Measurements from ENCODE around the gene CSNK1G2.

The CSNK1G2 gene

DNA sequence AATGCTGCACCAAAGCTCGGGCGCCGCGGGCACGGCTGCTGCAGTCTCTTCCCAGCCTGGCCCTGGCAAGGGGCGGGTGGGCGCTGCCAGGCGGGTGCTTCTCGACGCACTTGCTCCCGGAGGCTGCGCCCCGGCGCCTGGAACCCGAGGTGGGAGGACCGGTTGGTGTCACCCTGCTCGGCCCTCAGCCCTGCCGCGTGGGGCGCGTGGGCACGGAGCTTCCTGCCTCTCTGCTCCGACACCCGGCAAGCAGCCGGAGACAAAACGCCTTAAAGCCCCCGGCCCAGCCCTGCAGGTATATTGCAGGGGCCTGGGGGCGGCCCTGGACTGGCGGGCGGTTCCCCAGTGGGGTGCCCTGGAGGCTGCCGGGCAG, 39.8 kb downstream of the CSNK1G2 start:
- Histone ChIP-seq H2BK5ac (ENCODE audit: low read depth, low read length, poor library complexity, severe bottlenecking) (no peak overlapping the region), H4K91ac (ENCODE audit: low read length) (no peak overlapping the region), H3K18ac (ENCODE audit: low read depth in 1 of 2, low read length in 2 of 2) (no peak overlapping the region), H3K36me3 (ENCODE audit: control insufficient read depth in 1 of 2, insufficient read depth in 2 of 2, low read depth in 1 of 2, low read length in 2 of 2) (peaks cover 48 to 88% of the 10 kb centered on the region in 2 experiments), H2BK15ac (ENCODE audit: low read depth, poor library complexity, severe bottlenecking) (no peak overlapping the region), H2BK120ac (ENCODE audit: low read depth, low read length) (no peak overlapping the region), H3K4me2 (ENCODE audit: low read length, poor library complexity, severe bottlenecking) (no peak overlapping the region), H3K9ac (ENCODE audit: low read length) (no peak overlapping the region), H3K79me1 (replicated peaks; ENCODE audit: low read length, poor library complexity, severe bottlenecking) (peaks cover 24% of the 10 kb centered on the region), H3K4ac (ENCODE audit: low read depth in 1 of 2, low read length in 2 of 2) (no peak overlapping the region), H4K8ac (ENCODE audit: low read length) (no peak overlapping the region), H2BK12ac (ENCODE audit: low read length in 2 of 2) (no peak overlapping the region), H3K14ac (ENCODE audit: low read length in 2 of 2) (no peak overlapping the region), H3K27me3 (ENCODE audit: control insufficient read depth in 1 of 2, insufficient read depth in 1 of 2, low read length in 2 of 2) (no peaks in the 10 kb centered on the region), H2AFZ (ENCODE audit: low read depth, low read length) (no peak overlapping the region), H3K23ac (ENCODE audit: low read length in 2 of 2) (no peak overlapping the region), H3K4me3 (ENCODE audit: insufficient read depth in 1 of 2, low read depth in 1 of 2, low read length in 2 of 2) (no peak overlapping the region), H3K27ac (ENCODE audit: low read length, poor library complexity, severe bottlenecking) (no peak overlapping the region), H3K9me3 (ENCODE audit: control insufficient read depth, low read length) (no peaks in the 10 kb centered on the region), H3K4me1 (ENCODE audit: control insufficient read depth, insufficient read depth, low read depth, low read length) (peaks cover 13% of the 10 kb centered on the region), H2AK5ac (ENCODE audit: low read length, severe bottlenecking) (no peak overlapping the region)
- DNase-seq, result no peak
- WGBS, result 98% methylated on average over 31 of the region's 31 CpGs

DNA sequence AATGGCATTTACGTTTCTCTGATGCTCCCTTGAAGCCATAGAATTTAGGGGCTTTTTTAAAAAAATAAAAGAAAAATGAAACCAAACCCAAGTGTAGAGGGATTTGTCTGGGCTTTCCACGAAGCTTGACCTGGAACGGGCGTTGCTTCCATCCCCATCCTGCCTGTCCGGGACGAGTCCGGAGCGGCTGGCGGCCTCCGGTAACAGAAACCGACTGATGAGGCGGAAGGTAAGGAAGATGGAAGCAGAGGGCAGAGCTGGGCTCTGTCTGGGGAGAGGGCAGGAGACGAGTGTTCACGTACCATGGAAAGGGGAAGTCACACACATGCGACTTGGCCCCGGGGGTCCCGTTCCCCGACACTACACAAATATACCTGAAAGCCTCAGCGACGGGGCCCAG, 40.3 kb downstream of the CSNK1G2 start:
- H2AK5ac ChIP-seq (ENCODE audit: low read length, severe bottlenecking), result no peak overlapping the region
- H3K4me1 ChIP-seq (ENCODE audit: control insufficient read depth, insufficient read depth, low read depth, low read length), result peaks cover 13% of the 10 kb centered on the region
- H3K27ac ChIP-seq (ENCODE audit: low read length, poor library complexity, severe bottlenecking), result no peak overlapping the region
- no peak for DNase-seq
- H3K79me1 ChIP-seq (replicated peaks; ENCODE audit: low read length, poor library complexity, severe bottlenecking), result peaks cover 22% of the 10 kb centered on the region
- no peak overlapping the region for H3K14ac ChIP-seq (ENCODE audit: low read length in 2 of 2)
- no peak overlapping the region for H3K4me2 ChIP-seq (ENCODE audit: low read length, poor library complexity, severe bottlenecking)
- H2BK120ac ChIP-seq (ENCODE audit: low read depth, low read length), result no peak overlapping the region
- no peak overlapping the region for H2BK15ac ChIP-seq (ENCODE audit: low read depth, poor library complexity, severe bottlenecking)
- H3K23ac ChIP-seq (ENCODE audit: low read length in 2 of 2), result no peak overlapping the region
- WGBS, result 95% methylated on average over 20 of the region's 20 CpGs
- no peak overlapping the region for H3K9ac ChIP-seq (ENCODE audit: low read length)
- H2BK12ac ChIP-seq (ENCODE audit: low read length in 2 of 2), result no peak overlapping the region
- peaks cover 51 to 88% of the 10 kb centered on the region in 2 experiments for H3K36me3 ChIP-seq (ENCODE audit: control insufficient read depth in 1 of 2, insufficient read depth in 2 of 2, low read depth in 1 of 2, low read length in 2 of 2)
- H2AFZ ChIP-seq (ENCODE audit: low read depth, low read length), result no peak overlapping the region
- H4K91ac ChIP-seq (ENCODE audit: low read length), result no peak overlapping the region
- no peak overlapping the region for H4K8ac ChIP-seq (ENCODE audit: low read length)
- H3K27me3 ChIP-seq (ENCODE audit: control insufficient read depth in 1 of 2, insufficient read depth in 1 of 2, low read length in 2 of 2), result no peaks in the 10 kb centered on the region
- no peak overlapping the region for H3K4ac ChIP-seq (ENCODE audit: low read depth in 1 of 2, low read length in 2 of 2)
- H3K4me3 ChIP-seq (ENCODE audit: insufficient read depth in 1 of 2, low read depth in 1 of 2, low read length in 2 of 2), result no peak overlapping the region
- H3K9me3 ChIP-seq (ENCODE audit: control insufficient read depth, low read length), result no peaks in the 10 kb centered on the region
- H2BK5ac ChIP-seq (ENCODE audit: low read depth, low read length, poor library complexity, severe bottlenecking), result no peak overlapping the region
- H3K18ac ChIP-seq (ENCODE audit: low read depth in 1 of 2, low read length in 2 of 2), result no peak overlapping the region

DNA sequence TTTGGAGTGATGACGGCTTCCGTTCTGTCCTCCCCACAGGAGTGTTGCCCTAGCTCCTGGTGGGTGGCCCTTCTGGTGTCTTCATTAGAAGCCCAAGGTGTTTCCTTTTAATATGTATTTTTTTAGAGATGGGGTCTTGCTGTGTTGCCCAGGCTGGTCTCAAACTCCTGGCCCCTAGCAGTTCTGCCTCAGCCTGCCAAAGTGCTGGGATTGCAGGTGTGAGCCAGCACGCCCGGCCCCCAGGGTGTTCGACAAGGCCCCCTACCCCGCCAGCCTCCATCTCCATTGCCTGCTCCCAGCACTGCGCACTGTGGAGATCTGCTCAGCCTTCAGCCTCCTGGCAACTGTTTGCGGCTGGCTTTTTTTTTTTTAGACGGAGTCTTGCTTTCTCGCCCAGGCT, 43.4 kb downstream of the CSNK1G2 start:
- Histone ChIP-seq H3K23ac (ENCODE audit: low read length in 2 of 2) (no peak overlapping the region), H2BK12ac (ENCODE audit: low read length in 2 of 2) (no peak overlapping the region), H3K9ac (ENCODE audit: low read length) (no peak overlapping the region), H3K36me3 (ENCODE audit: control insufficient read depth in 1 of 2, insufficient read depth in 2 of 2, low read depth in 1 of 2, low read length in 2 of 2) (peaks cover 73 to 90% of the 10 kb centered on the region in 2 experiments), H3K14ac (ENCODE audit: low read length in 2 of 2) (no peak overlapping the region), H4K8ac (ENCODE audit: low read length) (no peak overlapping the region), H2BK5ac (ENCODE audit: low read depth, low read length, poor library complexity, severe bottlenecking) (no peak overlapping the region), H3K79me1 (replicated peaks; ENCODE audit: low read length, poor library complexity, severe bottlenecking) (peaks cover 22% of the 10 kb centered on the region), H3K27ac (ENCODE audit: low read length, poor library complexity, severe bottlenecking) (no peak overlapping the region), H3K27me3 (ENCODE audit: control insufficient read depth in 1 of 2, insufficient read depth in 1 of 2, low read length in 2 of 2) (no peaks in the 10 kb centered on the region), H3K4ac (ENCODE audit: low read depth in 1 of 2, low read length in 2 of 2) (no peak overlapping the region), H2BK15ac (ENCODE audit: low read depth, poor library complexity, severe bottlenecking) (no peak overlapping the region), H3K18ac (ENCODE audit: low read depth in 1 of 2, low read length in 2 of 2) (no peak overlapping the region), H2AK5ac (ENCODE audit: low read length, severe bottlenecking) (no peak overlapping the region), H3K4me2 (ENCODE audit: low read length, poor library complexity, severe bottlenecking) (no peak overlapping the region), H3K9me3 (ENCODE audit: control insufficient read depth, low read length) (no peaks in the 10 kb centered on the region), H3K4me3 (ENCODE audit: insufficient read depth in 1 of 2, low read depth in 1 of 2, low read length in 2 of 2) (no peak overlapping the region), H4K91ac (ENCODE audit: low read length) (no peak overlapping the region), H2AFZ (ENCODE audit: low read depth, low read length) (no peak overlapping the region), H2BK120ac (ENCODE audit: low read depth, low read length) (no peak overlapping the region), H3K4me1 (ENCODE audit: control insufficient read depth, insufficient read depth, low read depth, low read length) (peaks cover 1% of the 10 kb centered on the region)
- DNase-seq, result no peak
- 95% methylated on average over 10 of the region's 10 CpGs for WGBS

DNA sequence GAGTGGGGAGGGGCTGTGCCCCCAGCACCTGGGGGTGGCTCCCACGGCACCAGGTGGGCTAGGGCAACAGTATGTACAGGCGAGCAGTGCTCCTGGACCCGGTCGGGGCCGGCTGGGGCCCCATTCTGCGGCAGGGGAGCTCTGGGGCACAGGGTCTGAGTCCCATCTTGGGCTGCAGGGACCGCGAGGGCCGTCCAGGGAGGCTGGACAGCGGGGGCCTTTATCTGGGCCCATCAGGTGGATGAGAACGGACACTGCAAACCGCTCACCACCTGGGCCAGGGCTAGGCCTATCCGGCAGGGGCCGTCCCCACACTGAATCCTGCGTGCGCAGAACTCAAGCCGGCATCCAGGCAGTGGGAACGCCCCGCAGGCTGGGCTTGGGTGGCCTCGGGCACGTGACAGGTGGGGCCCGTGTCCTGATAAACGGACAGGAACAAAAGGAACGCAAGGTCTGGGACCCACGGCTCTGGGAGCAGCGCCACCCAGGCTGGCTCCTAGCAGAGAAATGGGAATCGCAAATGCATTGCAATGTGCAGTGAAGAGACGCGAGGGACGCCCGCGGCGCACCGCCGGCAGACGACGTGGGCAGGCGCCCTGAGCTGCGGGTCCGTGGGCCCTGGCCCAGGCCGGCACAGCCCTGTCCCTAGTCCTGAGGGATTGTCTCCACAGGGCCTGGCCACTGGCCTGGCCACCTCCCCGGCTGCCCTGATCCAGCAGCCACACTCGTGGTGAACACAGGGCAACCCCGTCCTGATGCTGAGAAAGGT, 44.8 kb downstream of the CSNK1G2 start:
- Histone ChIP-seq H2AFZ (ENCODE audit: low read depth, low read length) (no peak overlapping the region), H3K23ac (ENCODE audit: low read length in 2 of 2) (no peak overlapping the region), H3K9me3 (ENCODE audit: control insufficient read depth, low read length) (no peaks in the 10 kb centered on the region), H2BK12ac (ENCODE audit: low read length in 2 of 2) (no peak overlapping the region), H3K27ac (ENCODE audit: low read length, poor library complexity, severe bottlenecking) (no peak overlapping the region), H3K27me3 (ENCODE audit: control insufficient read depth in 1 of 2, insufficient read depth in 1 of 2, low read length in 2 of 2) (no peaks in the 10 kb centered on the region), H2AK5ac (ENCODE audit: low read length, severe bottlenecking) (no peak overlapping the region), H2BK5ac (ENCODE audit: low read depth, low read length, poor library complexity, severe bottlenecking) (no peak overlapping the region), H3K14ac (ENCODE audit: low read length in 2 of 2) (no peak overlapping the region), H3K79me1 (replicated peaks; ENCODE audit: low read length, poor library complexity, severe bottlenecking) (peaks cover 15% of the 10 kb centered on the region), H3K4me1 (ENCODE audit: control insufficient read depth, insufficient read depth, low read depth, low read length) (no peaks in the 10 kb centered on the region), H2BK15ac (ENCODE audit: low read depth, poor library complexity, severe bottlenecking) (no peak overlapping the region), H3K9ac (ENCODE audit: low read length) (no peak overlapping the region), H2BK120ac (ENCODE audit: low read depth, low read length) (no peak overlapping the region), H3K4me2 (ENCODE audit: low read length, poor library complexity, severe bottlenecking) (no peak overlapping the region), H3K36me3 (ENCODE audit: control insufficient read depth in 1 of 2, insufficient read depth in 2 of 2, low read depth in 1 of 2, low read length in 2 of 2) (peaks cover 79 to 90% of the 10 kb centered on the region in 2 experiments), H4K91ac (ENCODE audit: low read length) (no peak overlapping the region), H3K4ac (ENCODE audit: low read depth in 1 of 2, low read length in 2 of 2) (no peak overlapping the region), H3K4me3 (ENCODE audit: insufficient read depth in 1 of 2, low read depth in 1 of 2, low read length in 2 of 2) (no peak overlapping the region), H4K8ac (ENCODE audit: low read length) (no peak overlapping the region), H3K18ac (ENCODE audit: low read depth in 1 of 2, low read length in 2 of 2) (no peak overlapping the region)
- DNase-seq, result no peak
- WGBS, result 95% methylated on average over 44 of the region's 44 CpGs

Measured in mesenchymal stem cell (in vitro differentiated cells and primary cell).